Fibroblast of the aortic adventitia (primary cell): Measurements from ENCODE around the gene ZNF385C. TPM values are rescaled to one million over a fixed set of nuclear protein-coding genes. Genes with fewer than 3 reads are reported as not detected.
"Not testable (repeated sequence)": the region's sequence is repeated elsewhere in the genome, so short reads cannot be mapped to it uniquely, and the experiment has no call there.

ENCODE experiments used
- DNase-seq: peaks from one replicate; pipeline ENCODE4 v3.0.0-alpha.2; 2010; ENCODE audit warnings: low read depth
- H3K4me3 ChIP-seq: 2 replicates; pipeline ENCODE4 v1.5.1; 2011; ENCODE audit warnings: low read depth, mild to moderate bottlenecking, control low read depth, low read length, moderate library complexity
- total RNA-seq: library from RNA; depleted of rRNA; stranded (reverse); fragments of >200 nt; gene quantifications from 2 replicates; pipeline ENCODE4 v1.2.3, GENCODE V29; 2012; ENCODE audit warnings: low replicate concordance
- TF ChIP-seq, protein P1 (sequence below): IDR thresholded peaks from 2 replicates; pipeline ENCODE4 v1.5.1; 2011; ENCODE audit warnings: mild to moderate bottlenecking, low read length, control low read depth, inconsistent platforms; ENCODE audit not compliant: insufficient read depth

The ZNF385C gene
- total RNA-seq, 1 donor: not detected

DNA sequence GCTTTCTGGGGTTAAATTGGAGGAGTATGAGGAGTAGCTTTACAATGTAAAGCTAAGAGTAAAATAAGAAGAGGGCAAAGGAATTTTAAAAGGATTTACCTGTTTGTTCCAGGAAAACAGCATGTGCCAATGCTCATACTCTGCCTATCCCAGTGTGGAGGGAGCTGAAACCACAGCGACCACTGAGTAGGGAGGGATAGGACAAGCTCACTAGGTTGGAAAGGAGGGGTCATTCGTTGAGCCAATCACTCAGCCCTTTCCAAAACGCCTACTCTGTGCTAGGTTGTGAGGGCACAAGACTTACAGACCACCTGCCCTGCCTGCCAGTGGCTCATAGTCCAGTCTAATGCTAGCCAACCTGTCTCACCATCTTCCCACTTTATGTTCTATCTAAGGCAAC lies 79.9 kb downstream of the ZNF385C start:
- TF ChIP-seq, protein P1, sequence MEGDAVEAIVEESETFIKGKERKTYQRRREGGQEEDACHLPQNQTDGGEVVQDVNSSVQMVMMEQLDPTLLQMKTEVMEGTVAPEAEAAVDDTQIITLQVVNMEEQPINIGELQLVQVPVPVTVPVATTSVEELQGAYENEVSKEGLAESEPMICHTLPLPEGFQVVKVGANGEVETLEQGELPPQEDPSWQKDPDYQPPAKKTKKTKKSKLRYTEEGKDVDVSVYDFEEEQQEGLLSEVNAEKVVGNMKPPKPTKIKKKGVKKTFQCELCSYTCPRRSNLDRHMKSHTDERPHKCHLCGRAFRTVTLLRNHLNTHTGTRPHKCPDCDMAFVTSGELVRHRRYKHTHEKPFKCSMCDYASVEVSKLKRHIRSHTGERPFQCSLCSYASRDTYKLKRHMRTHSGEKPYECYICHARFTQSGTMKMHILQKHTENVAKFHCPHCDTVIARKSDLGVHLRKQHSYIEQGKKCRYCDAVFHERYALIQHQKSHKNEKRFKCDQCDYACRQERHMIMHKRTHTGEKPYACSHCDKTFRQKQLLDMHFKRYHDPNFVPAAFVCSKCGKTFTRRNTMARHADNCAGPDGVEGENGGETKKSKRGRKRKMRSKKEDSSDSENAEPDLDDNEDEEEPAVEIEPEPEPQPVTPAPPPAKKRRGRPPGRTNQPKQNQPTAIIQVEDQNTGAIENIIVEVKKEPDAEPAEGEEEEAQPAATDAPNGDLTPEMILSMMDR: no peak
- no peak for DNase-seq
- peak overlapping the region; percentile 98 for H3K4me3 ChIP-seq

DNA sequence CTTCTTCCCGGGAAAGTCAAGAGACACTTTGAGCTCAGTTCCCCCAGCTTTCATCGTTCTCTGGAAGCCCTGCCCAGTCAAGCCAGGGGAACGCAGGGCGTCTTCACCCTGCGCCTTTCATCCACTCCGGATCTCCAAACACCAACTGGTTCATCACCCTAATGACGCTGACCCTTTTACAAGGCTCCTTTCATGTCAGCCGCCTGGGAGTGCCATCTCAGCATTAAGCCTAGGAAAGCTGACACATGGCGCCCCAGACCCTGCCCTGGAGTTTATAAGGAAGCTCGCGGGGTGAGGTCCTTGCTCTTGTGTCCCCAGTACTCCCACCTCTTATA lies 80.4 kb downstream of the ZNF385C start:
- peak overlapping the region; percentile 98 for H3K4me3 ChIP-seq
- no peak for DNase-seq
- TF ChIP-seq, protein P1: no peak

DNA sequence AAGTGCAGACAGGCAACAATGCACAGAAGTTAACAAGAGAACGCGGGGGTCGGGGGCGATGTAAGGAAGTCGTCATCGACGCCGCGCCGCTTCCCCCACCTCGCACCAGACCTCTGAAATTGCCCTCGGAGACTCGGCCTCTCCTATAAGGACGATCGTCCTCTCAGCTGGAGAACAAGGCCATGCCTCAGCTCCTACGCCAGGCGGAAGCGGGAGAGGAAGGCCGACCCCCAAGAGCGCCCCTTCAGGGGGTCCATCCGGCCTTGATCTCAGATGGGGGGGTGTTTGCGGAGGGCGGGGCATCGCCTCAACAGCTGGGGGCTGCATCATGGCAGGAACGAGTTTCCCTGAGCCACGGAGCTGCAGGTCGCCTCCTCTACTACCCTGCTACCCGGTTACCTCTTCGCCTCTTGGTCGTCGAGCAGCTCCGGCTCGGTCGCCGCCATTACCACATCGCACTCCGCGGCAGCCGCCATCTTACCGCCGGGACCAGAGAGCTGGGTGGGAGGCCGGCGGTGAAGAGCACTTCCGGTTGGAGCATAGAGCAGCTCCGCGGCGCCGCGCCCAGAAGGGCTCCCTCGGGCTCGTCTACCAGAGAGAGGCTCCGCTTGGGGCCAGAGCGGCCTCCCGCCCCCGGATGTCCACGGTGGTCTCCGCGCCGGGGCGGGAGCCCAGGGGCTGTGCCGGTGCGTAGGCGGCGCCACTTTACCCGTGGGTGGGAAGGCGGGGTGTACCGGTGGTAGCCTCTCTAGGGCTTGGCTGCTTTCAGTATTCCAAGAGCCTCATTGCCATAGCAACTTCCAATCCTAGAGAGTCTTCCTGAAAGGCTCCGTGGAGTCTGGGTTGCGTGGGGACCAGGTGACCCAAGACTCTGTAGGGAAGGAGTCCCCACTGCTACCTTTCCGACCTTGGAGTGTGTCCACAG lies 81.1 kb downstream of the ZNF385C start, which contains the start of gene DNAJC7:
TSS of gene DNAJC7 (minus strand) at position 499 of the 925 bp plus-strand sequence. CDS start at position 476, 23 bp downstream.
- H3K4me3 ChIP-seq: peak within 1 kb of the TSS; percentile 98
- peak; percentile 88 for DNase-seq
- TF ChIP-seq, protein P1: no peak

DNA sequence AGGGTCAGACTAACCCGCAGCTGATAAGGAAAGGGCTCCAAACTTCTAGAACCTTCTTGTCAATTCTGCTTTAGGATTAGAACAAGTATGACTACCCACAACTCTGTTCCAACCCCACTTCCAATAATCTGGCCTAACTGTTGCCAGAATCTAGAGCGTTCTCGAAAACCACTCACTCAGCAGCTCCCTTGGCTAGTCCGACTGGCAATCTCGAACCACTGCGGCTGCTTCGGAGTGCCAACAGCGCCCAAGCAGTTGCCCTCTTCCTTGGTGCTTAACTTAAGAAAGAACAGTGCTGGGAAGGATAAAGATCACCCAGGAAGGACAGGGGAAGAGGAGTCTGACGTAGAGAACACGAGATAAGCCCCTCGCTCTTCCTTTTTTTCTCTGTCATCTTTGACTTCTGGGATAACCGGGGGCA lies 81.9 kb downstream of the ZNF385C start:
- peak overlapping the region; percentile 98 for H3K4me3 ChIP-seq
- TF ChIP-seq, protein P1: no peak
- peak; percentile 45 for DNase-seq

DNA sequence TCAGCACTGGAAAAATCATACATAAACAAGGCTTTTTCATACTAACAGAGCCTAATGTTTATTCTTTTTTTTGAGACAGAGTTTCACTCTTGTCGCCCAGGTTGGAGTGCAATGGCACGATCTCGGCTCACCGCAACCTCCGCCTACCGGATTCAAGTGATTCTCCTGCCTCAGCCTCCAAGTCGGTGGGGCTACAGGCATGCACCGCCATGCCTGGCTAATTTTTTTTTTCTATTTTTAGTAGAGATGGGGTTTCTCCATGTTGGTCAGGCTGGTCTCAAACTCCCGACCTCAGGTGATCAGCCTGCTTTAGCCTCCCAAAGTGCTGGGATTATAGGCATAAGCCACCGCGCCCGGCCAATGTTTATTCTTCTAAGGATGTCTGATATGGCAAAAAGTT lies 84.5 kb downstream of the ZNF385C start:
- DNase-seq, H3K4me3 ChIP-seq: not testable (repeated sequence)

DNA sequence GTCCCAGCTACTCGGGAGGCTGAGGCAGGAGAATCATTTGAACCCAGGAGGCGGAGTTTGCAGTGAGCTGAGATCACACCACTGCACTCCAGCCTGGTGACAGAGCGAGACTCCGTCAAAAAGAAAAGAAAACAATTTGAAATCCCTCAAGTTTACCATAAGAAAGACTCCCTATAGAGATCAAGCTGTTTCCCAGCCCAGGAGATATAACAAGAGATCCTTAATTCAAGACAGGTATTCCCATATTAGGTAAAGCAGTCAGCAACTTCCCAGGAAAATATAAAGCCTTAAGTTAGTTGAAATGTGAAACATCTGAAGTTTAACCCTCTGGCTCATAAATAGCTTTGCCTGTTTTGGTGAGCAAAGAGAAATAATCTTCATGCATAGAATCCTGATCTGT lies 85.9 kb downstream of the ZNF385C start:
- not testable (repeated sequence) for DNase-seq, H3K4me3 ChIP-seq

DNA sequence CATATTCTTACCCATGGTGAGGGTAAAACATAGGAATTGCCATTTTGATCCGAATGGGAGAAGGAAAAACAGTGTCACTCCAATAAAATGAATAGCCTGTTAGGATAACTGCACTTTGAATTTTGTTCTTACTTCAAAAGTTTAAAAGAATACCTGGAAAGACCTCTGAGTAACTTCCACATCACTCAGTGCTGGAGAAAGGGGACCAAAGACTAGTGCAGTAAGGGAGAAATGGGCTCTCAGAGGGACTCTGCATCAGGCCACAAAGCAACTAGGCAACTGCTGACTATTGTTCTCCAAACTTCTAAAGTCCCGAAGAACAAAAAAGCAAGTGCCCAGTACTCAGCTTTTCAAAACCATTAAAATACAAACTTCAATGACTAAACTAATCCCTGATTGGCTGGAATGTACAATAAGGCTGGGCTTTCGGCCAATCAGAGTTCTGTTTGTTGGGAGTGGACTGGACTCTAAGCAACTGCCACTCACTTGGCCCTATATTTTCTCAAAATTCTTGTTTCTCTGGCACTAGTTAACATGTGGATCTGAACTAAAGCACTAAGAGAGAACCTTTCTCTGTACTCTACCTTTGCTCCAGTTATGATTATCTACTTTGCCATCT lies 87.3 kb downstream of the ZNF385C start:
- peak; percentile 59 for DNase-seq
- H3K4me3 ChIP-seq: no peak overlapping the region
- TF ChIP-seq, protein P1: no peak

DNA sequence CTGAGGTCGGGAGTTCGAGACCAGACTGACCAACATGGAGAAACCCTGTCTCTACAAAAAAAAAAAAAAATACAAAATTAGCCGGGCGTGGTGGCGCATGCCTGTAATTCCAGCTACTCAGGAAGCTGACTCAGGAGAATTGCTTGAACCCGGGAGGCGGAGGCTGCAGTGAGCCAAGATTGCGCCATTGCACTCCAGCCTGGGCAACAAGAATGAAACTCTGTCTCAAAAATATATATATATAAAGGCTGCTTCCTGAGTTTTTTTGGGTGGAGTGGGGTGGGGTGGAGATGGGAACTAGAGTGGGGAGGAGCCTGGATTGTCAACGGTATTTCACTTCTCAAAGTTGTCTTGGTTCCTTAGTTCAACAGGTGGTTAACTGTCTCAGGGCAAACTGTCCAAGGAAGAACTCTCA lies 88.0 kb downstream of the ZNF385C start:
- DNase-seq: peak; percentile 77
- H3K4me3 ChIP-seq: not testable (repeated sequence)
